Caki2 (cell line): ENCODE results near the gene STAT6. TPM values are rescaled to one million over a fixed set of nuclear protein-coding genes. Genes with fewer than 3 reads are reported as not detected.

Experiments used
- DNase-seq: peaks from one replicate; pipeline ENCODE4 v3.0.0-alpha.2; 2015; ENCODE audit warnings: low read depth
- in situ Hi-C: cut with HindIII; loops from 2 replicates; pipeline ENCODE4 v1.10.0; 2016; ENCODE audit warnings: low sequenced_read_pairs, low pct_unique_long_range_greater_than_20kb, mixed read lengths
- total RNA-seq: library from RNA; depleted of rRNA; stranded (reverse); fragments of >200 nt; shearing (Covaris generic); gene quantifications from 2 replicates; pipeline ENCODE4 v1.2.3, GENCODE V29; 2014; ENCODE audit warnings: low replicate concordance

Gene STAT6
- total RNA-seq, 1 experiment from 2014 or later = 107 TPM

- in situ Hi-C loops = no loop called here
- no peak for DNase-seq
Measured at GRCh38 chr12:57146961-57147944, 36.1 kb upstream of the STAT6 start, which contains the start of gene LRP1-AS. Gene LRP1-AS, minus strand, starts transcription at chr12:57147619.

- no peak for DNase-seq
- in situ Hi-C loops = no loop called here
Measured at GRCh38 chr12:57146092-57146491, 34.9 kb upstream of the STAT6 start.

GRCh38 chr12:57145460-57146059 is 34.4 kb upstream of the STAT6 start:
- peak; percentile 34 for DNase-seq
- in situ Hi-C loops = no loop called here

- in situ Hi-C loops = no loop called here
- DNase-seq = no peak
Measured at GRCh38 chr12:57143454-57143853, 32.3 kb upstream of the STAT6 start.

GRCh38 chr12:57142727-57143126 is 31.6 kb upstream of the STAT6 start:
- in situ Hi-C loops = no loop called here
- DNase-seq = no peak

GRCh38 chr12:57142121-57142520 is 31.0 kb upstream of the STAT6 start:
- in situ Hi-C loops = no loop called here
- no peak for DNase-seq

- in situ Hi-C loops = no loop called here
- DNase-seq = no peak
Measured at GRCh38 chr12:57141249-57141648, 30.1 kb upstream of the STAT6 start.

GRCh38 chr12:57139796-57140649 is 28.9 kb upstream of the STAT6 start:
- no peak for DNase-seq
- in situ Hi-C loops = no loop called here

GRCh38 chr12:57138526-57139272 is 27.5 kb upstream of the STAT6 start:
- in situ Hi-C loops = no loop called here
- no peak for DNase-seq

GRCh38 chr12:57135527-57136326 is 24.6 kb upstream of the STAT6 start:
- no peak for DNase-seq
- in situ Hi-C loops = no loop called here

- in situ Hi-C loops = no loop called here
- no peak for DNase-seq
Measured at GRCh38 chr12:57134949-57135348, 23.8 kb upstream of the STAT6 start.

- no peak for DNase-seq
- in situ Hi-C loops = no loop called here
Measured at GRCh38 chr12:57133916-57134315, 22.8 kb upstream of the STAT6 start.

GRCh38 chr12:57133013-57133569 is 21.9 kb upstream of the STAT6 start:
- no peak for DNase-seq
- in situ Hi-C loops = no loop called here

- in situ Hi-C loops = no loop called here
- DNase-seq = no peak
Measured at GRCh38 chr12:57131896-57132744, 21.0 kb upstream of the STAT6 start.

- in situ Hi-C loops = no loop called here
- no peak for DNase-seq
Measured at GRCh38 chr12:57130941-57131340, 19.8 kb upstream of the STAT6 start.

- no peak for DNase-seq
- in situ Hi-C loops = no loop called here
Measured at GRCh38 chr12:57129889-57130288, 18.7 kb upstream of the STAT6 start.
